HCT116 (cell line): ENCODE data around the gene FAM53A.

Experiments used
- CEBPB ChIP-seq: IDR thresholded peaks from 2 replicates; pipeline ENCODE4 v1.6.1; 2012; ENCODE audit warnings: low read depth
- EZH2 ChIP-seq: fragments of 200-600 bp; sonication (generic); IDR thresholded peaks from 2 replicates; pipeline ENCODE4 v1.6.1; 2017; ENCODE audit warnings: antibody characterized with exemption, mixed run types
- FOSL1 ChIP-seq: IDR thresholded peaks from 2 replicates; pipeline ENCODE4 v1.6.1; 2012; ENCODE audit warnings: low read depth
- POLR2A ChIP-seq: IDR thresholded peaks from 2 replicates; pipeline ENCODE4 v1.7.0; 2011; ENCODE audit warnings: borderline replicate concordance; ENCODE audit not compliant: insufficient read depth, insufficient read length; ENCODE audit errors: extremely low read depth
- POLR2AphosphoS5 ChIP-seq: IDR thresholded peaks from 2 replicates; pipeline ENCODE4 v1.6.1; 2011; ENCODE audit warnings: mild to moderate bottlenecking, low read depth, low read length, moderate library complexity
- ZNF274 ChIP-seq: fragments of 200-500 bp; sonication (Bioruptor generic); IDR thresholded peaks from 2 replicates; pipeline ENCODE4 v1.6.1; 2014; ENCODE audit warnings: mild to moderate bottlenecking, low read depth, low read length, inconsistent platforms
- TF ChIP-seq, protein P1 (sequence below), 3 experiments: fragments of 200-600 bp in 1 of 3; sonication (generic) in 1 of 3; IDR thresholded peaks in 2 of 3; conservative IDR thresholded peaks in 1 of 3; 2 replicates each; pipeline ENCODE4 v1.5.1; 2012 to 2017; ENCODE audit warnings: low read depth in 2 of 3, low read length in 2 of 3, antibody characterized with exemption in 1 of 3, borderline replicate concordance in 1 of 3, control low read depth in 1 of 3, mild to moderate bottlenecking in 1 of 3, mixed read lengths in 1 of 3, mixed run types in 1 of 3, moderate library complexity in 1 of 3; ENCODE audit not compliant: insufficient read depth in 1 of 3
- TF ChIP-seq, protein P2 (sequence below): IDR thresholded peaks from 2 replicates; pipeline ENCODE4 v1.6.1; 2012

DNA sequence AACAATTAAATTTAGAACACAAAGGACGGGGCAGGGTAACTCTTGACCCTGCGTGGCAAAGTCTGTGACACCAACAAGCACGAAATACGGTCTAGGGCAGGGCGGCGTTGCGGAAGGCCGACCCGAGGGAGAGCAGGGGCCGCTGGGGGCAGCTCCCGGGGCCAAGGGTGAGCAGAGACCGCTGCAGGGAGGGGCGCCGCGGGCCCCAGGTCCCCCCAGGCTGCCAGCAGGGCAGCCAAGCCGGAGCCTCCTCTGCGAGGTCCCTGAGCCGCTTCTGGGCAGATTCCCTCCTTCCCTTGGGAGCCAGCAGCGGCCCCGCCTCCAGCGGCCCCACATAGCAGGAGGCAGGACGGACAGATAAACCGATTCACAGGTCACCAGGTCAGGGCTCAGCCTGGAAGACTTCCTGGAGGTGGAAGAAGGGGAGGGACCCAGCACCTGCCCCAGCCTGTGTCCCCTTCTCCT lies 90.2 kb downstream of the FAM53A start:
- TF ChIP-seq FOSL1: no peak
- no peak for TF ChIP-seq POLR2AphosphoS5
- no peak for TF ChIP-seq ZNF274
- TF ChIP-seq, protein P1, sequence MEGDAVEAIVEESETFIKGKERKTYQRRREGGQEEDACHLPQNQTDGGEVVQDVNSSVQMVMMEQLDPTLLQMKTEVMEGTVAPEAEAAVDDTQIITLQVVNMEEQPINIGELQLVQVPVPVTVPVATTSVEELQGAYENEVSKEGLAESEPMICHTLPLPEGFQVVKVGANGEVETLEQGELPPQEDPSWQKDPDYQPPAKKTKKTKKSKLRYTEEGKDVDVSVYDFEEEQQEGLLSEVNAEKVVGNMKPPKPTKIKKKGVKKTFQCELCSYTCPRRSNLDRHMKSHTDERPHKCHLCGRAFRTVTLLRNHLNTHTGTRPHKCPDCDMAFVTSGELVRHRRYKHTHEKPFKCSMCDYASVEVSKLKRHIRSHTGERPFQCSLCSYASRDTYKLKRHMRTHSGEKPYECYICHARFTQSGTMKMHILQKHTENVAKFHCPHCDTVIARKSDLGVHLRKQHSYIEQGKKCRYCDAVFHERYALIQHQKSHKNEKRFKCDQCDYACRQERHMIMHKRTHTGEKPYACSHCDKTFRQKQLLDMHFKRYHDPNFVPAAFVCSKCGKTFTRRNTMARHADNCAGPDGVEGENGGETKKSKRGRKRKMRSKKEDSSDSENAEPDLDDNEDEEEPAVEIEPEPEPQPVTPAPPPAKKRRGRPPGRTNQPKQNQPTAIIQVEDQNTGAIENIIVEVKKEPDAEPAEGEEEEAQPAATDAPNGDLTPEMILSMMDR (IDR thresholded peaks at IDR 0.05 in 2 of 3, conservative IDR thresholded peaks at IDR 0.05 in 1 of 3; ENCODE audit: borderline replicate concordance in 1 of 3, insufficient read depth in 1 of 3, low read depth in 2 of 3, low read length in 2 of 3): no peak
- TF ChIP-seq, protein P2, sequence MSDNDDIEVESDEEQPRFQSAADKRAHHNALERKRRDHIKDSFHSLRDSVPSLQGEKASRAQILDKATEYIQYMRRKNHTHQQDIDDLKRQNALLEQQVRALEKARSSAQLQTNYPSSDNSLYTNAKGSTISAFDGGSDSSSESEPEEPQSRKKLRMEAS: no peak
- no peak for TF ChIP-seq CEBPB
- no peak for TF ChIP-seq POLR2A
- no peak for TF ChIP-seq EZH2
